ENCODE data around the gene STOML3. TPM values are rescaled to one million over a fixed set of nuclear protein-coding genes. Genes with fewer than 3 reads are reported as not detected.

Gene STOML3
- total and polyA plus RNA-seq, 2 of the 4 experiments (the other 2 are of a cell fraction), result not detected

DNA sequence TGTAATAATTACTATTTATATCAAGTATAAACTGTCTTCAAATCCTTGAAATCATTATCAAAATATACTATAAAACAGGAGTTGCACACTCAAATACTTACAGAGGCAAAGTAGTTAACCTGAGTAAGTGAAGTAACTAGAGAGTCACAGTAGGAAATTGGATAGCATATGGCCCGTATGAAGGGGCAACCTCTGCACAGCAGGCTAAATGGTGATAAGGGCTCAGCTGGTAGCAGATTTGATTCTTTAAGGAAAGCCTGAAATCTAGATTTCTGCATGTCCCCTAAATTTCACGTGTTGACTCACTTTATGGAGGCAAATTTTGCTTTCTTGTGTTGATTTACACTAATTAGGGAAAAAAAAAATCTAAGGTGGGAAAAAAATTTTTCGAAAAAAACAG is 46.4 kb downstream of the STOML3 start:
- H2BK15ac ChIP-seq (ENCODE audit: low read depth, low read length), result no peak overlapping the region
- no peak for TF ChIP-seq MXI1 (IDR thresholded peaks at IDR 0.05; ENCODE audit: borderline replicate concordance, low read depth, low read length)
- no peak for TF ChIP-seq MAFK (IDR thresholded peaks at IDR 0.05; ENCODE audit: low read depth, low read length)
- TF ChIP-seq POLR2A (IDR thresholded peaks at IDR 0.05; ENCODE audit: low read depth, low read length), result no peak
- no peak for TF ChIP-seq BHLHE40 (IDR thresholded peaks at IDR 0.05; ENCODE audit: low read depth, low read length)
- no peak for TF ChIP-seq NFE2L2 (IDR thresholded peaks at IDR 0.05; ENCODE audit: low read depth, low read length)
- TF ChIP-seq RFX5 (IDR thresholded peaks at IDR 0.05; ENCODE audit: low read depth, low read length), result no peak
- no peak for TF ChIP-seq MAZ (IDR thresholded peaks at IDR 0.05; ENCODE audit: borderline replicate concordance, low read depth, low read length)
- no peak for TF ChIP-seq FOS (IDR thresholded peaks at IDR 0.05; ENCODE audit: low read depth, low read length)
- TF ChIP-seq, protein P1, sequence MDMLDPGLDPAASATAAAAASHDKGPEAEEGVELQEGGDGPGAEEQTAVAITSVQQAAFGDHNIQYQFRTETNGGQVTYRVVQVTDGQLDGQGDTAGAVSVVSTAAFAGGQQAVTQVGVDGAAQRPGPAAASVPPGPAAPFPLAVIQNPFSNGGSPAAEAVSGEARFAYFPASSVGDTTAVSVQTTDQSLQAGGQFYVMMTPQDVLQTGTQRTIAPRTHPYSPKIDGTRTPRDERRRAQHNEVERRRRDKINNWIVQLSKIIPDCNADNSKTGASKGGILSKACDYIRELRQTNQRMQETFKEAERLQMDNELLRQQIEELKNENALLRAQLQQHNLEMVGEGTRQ (IDR thresholded peaks at IDR 0.05; ENCODE audit: low read depth, low read length), result no peak
- TF ChIP-seq, protein P2, sequence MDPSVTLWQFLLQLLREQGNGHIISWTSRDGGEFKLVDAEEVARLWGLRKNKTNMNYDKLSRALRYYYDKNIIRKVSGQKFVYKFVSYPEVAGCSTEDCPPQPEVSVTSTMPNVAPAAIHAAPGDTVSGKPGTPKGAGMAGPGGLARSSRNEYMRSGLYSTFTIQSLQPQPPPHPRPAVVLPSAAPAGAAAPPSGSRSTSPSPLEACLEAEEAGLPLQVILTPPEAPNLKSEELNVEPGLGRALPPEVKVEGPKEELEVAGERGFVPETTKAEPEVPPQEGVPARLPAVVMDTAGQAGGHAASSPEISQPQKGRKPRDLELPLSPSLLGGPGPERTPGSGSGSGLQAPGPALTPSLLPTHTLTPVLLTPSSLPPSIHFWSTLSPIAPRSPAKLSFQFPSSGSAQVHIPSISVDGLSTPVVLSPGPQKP (IDR thresholded peaks at IDR 0.05; ENCODE audit: borderline replicate concordance, low read depth, low read length), result no peak
- TF ChIP-seq CHD1 (IDR thresholded peaks at IDR 0.05; ENCODE audit: low read depth, low read length), result no peak
- no peak for TF ChIP-seq RAD21 (IDR thresholded peaks at IDR 0.05; ENCODE audit: low read length)
- no peak for TF ChIP-seq RCOR1 (IDR thresholded peaks at IDR 0.05; ENCODE audit: insufficient replicate concordance, low read length)
- no peak for TF ChIP-seq CEBPB (IDR thresholded peaks at IDR 0.05; ENCODE audit: low read depth, low read length)
- TF ChIP-seq, protein P3, sequence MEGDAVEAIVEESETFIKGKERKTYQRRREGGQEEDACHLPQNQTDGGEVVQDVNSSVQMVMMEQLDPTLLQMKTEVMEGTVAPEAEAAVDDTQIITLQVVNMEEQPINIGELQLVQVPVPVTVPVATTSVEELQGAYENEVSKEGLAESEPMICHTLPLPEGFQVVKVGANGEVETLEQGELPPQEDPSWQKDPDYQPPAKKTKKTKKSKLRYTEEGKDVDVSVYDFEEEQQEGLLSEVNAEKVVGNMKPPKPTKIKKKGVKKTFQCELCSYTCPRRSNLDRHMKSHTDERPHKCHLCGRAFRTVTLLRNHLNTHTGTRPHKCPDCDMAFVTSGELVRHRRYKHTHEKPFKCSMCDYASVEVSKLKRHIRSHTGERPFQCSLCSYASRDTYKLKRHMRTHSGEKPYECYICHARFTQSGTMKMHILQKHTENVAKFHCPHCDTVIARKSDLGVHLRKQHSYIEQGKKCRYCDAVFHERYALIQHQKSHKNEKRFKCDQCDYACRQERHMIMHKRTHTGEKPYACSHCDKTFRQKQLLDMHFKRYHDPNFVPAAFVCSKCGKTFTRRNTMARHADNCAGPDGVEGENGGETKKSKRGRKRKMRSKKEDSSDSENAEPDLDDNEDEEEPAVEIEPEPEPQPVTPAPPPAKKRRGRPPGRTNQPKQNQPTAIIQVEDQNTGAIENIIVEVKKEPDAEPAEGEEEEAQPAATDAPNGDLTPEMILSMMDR (conservative IDR thresholded peaks at IDR 0.05; ENCODE audit: low read depth, low read length), result no peak
- no peaks in the 10 kb centered on the region for H3K9me3 ChIP-seq (ENCODE audit: control insufficient read depth, insufficient read depth, low read length)
- POLR2A ChIA-PET (ENCODE audit: unreplicated experiment), result no interaction called here
- H3K4me1 ChIP-seq (ENCODE audit: control insufficient read depth, insufficient read depth, low read length), result no peaks in the 10 kb centered on the region
- H4K20me1 ChIP-seq (ENCODE audit: insufficient read depth, low read length), result no peaks in the 10 kb centered on the region
- no peak overlapping the region for H4K5ac ChIP-seq (ENCODE audit: low read depth, low read length)
- H3K18ac ChIP-seq (ENCODE audit: low read depth, low read length), result no peak overlapping the region
- no peaks in the 10 kb centered on the region for H3K9me1 ChIP-seq (ENCODE audit: insufficient read depth, low read length)
- no peak overlapping the region for H2BK20ac ChIP-seq (ENCODE audit: low read depth, low read length)
- H3K4ac ChIP-seq (ENCODE audit: low read depth, low read length), result no peak overlapping the region
- no peak overlapping the region for H4K8ac ChIP-seq (ENCODE audit: low read depth in 2 of 2, low read length in 2 of 2)
- H4K91ac ChIP-seq (ENCODE audit: insufficient read depth, low read depth, low read length), result no peak overlapping the region
- H2BK5ac ChIP-seq (ENCODE audit: low read depth, low read length, poor library complexity, severe bottlenecking), result no peak overlapping the region
- no peaks in the 10 kb centered on the region for H3K27me3 ChIP-seq (ENCODE audit: control insufficient read depth, insufficient read depth, low read length)
- H2AK9ac ChIP-seq (replicated peaks; ENCODE audit: low read depth, low read length, poor library complexity), result no peak overlapping the region
- no peak overlapping the region for H2AK5ac ChIP-seq (ENCODE audit: low read depth, low read length)
- DNase-seq, result no peak
- H3K27ac ChIP-seq (ENCODE audit: insufficient read depth, low read length), result no peak overlapping the region
- CTCF ChIA-PET, result no interaction called here
- ATAC-seq (ENCODE audit: low read depth), result no peak
- no TSS peak for BruUV-seq (replicated peaks)
- H3K36me3 ChIP-seq (ENCODE audit: control insufficient read depth, insufficient read depth, low read length), result no peaks in the 10 kb centered on the region
- no peak overlapping the region for H3K14ac ChIP-seq (replicated peaks; ENCODE audit: low read depth, low read length)
- in situ Hi-C loops (cut with MboI; ENCODE audit: low sequenced_read_pairs) (no loop called here), intact Hi-C loops (cut with micrococcal nuclease) (no loop called here), dilution Hi-C loops (cut with HindIII; ENCODE audit: low sequenced_read_pairs, unreplicated experiment) (no loop called here)
- H3K4me3 ChIP-seq (ENCODE audit: insufficient read depth, low read depth, low read length), result no peak overlapping the region
- H3K23ac ChIP-seq (ENCODE audit: low read depth, low read length), result no peak overlapping the region
- H3K79me1 ChIP-seq (ENCODE audit: low read depth in 1 of 2, low read length in 2 of 2), result no peaks in the 10 kb centered on the region
- H3K56ac ChIP-seq (ENCODE audit: extremely low read depth, insufficient read depth, low read length), result no peak overlapping the region
- H3K9ac ChIP-seq (ENCODE audit: low read depth, low read length), result no peak overlapping the region
- WGBS, 2 experiments (ENCODE audit: extremely low coverage in 2 of 2, insufficient read length in 1 of 2), result no CpG with 5 or more reads among the region's 3 CpGs
- H3K4me2 ChIP-seq (ENCODE audit: low read depth, low read length), result no peak overlapping the region
- no peak overlapping the region for H2BK120ac ChIP-seq (ENCODE audit: low read depth, low read length)
- H2AFZ ChIP-seq (replicated peaks; ENCODE audit: low read length, poor library complexity), result no peak overlapping the region

Measured in IMR-90 (cell line).